ENCODE measurements around the gene NPTX1.

DNA sequence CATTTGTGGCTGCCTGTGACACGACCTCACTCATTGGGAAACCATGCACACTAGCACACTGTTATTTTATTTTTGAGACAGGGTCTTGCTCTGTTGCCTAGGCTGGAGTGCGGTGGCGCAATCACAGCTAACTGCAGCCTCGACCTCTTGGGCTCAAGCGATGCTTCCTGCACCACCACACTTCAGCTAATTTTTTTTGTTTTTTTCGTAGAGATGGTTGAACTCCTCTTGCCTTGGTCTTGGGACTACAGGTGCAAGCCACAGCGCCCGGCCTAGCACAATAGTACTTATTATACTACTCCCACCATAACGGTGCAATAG is 2.8 kb upstream of the NPTX1 start:
- TF ChIP-seq POLR2AphosphoS5 (IDR thresholded peaks at IDR 0.05; ENCODE audit: low read depth, low read length) (no peak), POLR2A (IDR thresholded peaks at IDR 0.05; ENCODE audit: low read depth, low read length) (no peak), POU2F2 (IDR thresholded peaks at IDR 0.05; ENCODE audit: low read depth, low read length) (no peak)

All from GM12891 (cell line).